ENCODE measurements around the gene DNAH2.

GRCh38 chr17:7686222-7687071 is 31.1 kb upstream of the DNAH2 start:
- TF ChIP-seq CTCF (conservative IDR thresholded peaks at IDR 0.05 in 1 of 2, IDR thresholded peaks at IDR 0.05 in 1 of 2; ENCODE audit: extremely low read depth in 1 of 2, insufficient read depth in 1 of 2, low read depth in 1 of 2, low read length in 2 of 2) (no peak), EZH2 (IDR thresholded peaks at IDR 0.05; ENCODE audit: borderline replicate concordance, low read length) (no peak)

Measured in mammary epithelial cell (primary cell).